Neural cell (in vitro differentiated cells): Measurements from ENCODE around the gene GPR101.

Experiments
- CTCF ChIP-seq: fragments of 450-650 bp; IDR thresholded peaks from 2 replicates; pipeline ENCODE4 v1.5.1; 2014; ENCODE audit warnings: antibody characterized with exemption, mild to moderate bottlenecking, moderate library complexity; ENCODE audit not compliant: poor library complexity, severe bottlenecking
- EZH2 ChIP-seq: fragments of 200-600, 300-800 bp; shearing (Covaris generic), sonication (generic); IDR thresholded peaks from 2 replicates; pipeline ENCODE4 v1.6.1; 2014; ENCODE audit warnings: antibody characterized with exemption, low read length, borderline replicate concordance, mild to moderate bottlenecking; ENCODE audit not compliant: insufficient read depth, poor library complexity, severe bottlenecking
- POLR2AphosphoS5 ChIP-seq: IDR thresholded peaks from 2 replicates; pipeline ENCODE4 v1.6.1; 2012

GRCh38 chrX:137071596-137071995 is 37.8 kb upstream of the GPR101 start:
- TF ChIP-seq CTCF, result no peak
- no peak for TF ChIP-seq POLR2AphosphoS5
- no peak for TF ChIP-seq EZH2
